DOHH2 (cell line): ENCODE measurements around the gene MCF2L2.

ENCODE experiments used
- EZH2phosphoT487 ChIP-seq: fragments of 200-600 bp; sonication (generic); IDR thresholded peaks from 2 replicates; pipeline ENCODE4 v1.6.1; 2017; ENCODE audit warnings: borderline replicate concordance, mild to moderate bottlenecking, antibody characterized with exemption, low read length, moderate library complexity, mixed read lengths
- TF ChIP-seq, protein P1 (sequence below): fragments of 200-600 bp; sonication (generic); IDR thresholded peaks from one replicate; pipeline ENCODE4 v1.5.1; 2014; ENCODE audit warnings: antibody characterized with exemption, mild to moderate bottlenecking, low read depth, low read length; ENCODE audit not compliant: poor library complexity, severe bottlenecking

DNA sequence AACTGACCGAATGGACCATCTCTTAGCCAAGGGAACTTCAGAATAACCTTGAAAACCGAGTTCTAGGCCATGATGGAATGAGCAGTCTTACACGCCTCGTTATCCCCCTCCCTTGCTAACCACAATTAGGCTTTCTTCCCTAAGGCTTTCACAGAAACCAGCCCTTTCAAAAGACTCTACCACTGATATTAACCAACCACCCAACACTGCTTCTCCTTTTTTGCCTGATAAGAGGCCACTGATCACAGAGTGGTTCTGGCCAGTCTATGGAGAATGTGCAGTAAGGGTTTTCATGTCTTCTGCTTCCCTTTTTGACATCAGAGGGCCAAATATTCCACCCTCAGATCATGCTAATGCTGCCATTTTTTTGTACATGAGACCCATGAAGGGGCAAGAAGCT, 59.3 kb downstream of the MCF2L2 start:
- TF ChIP-seq, protein P1, sequence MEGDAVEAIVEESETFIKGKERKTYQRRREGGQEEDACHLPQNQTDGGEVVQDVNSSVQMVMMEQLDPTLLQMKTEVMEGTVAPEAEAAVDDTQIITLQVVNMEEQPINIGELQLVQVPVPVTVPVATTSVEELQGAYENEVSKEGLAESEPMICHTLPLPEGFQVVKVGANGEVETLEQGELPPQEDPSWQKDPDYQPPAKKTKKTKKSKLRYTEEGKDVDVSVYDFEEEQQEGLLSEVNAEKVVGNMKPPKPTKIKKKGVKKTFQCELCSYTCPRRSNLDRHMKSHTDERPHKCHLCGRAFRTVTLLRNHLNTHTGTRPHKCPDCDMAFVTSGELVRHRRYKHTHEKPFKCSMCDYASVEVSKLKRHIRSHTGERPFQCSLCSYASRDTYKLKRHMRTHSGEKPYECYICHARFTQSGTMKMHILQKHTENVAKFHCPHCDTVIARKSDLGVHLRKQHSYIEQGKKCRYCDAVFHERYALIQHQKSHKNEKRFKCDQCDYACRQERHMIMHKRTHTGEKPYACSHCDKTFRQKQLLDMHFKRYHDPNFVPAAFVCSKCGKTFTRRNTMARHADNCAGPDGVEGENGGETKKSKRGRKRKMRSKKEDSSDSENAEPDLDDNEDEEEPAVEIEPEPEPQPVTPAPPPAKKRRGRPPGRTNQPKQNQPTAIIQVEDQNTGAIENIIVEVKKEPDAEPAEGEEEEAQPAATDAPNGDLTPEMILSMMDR: no peak
- TF ChIP-seq EZH2phosphoT487: no peak
